HepG2 (cell line): ENCODE measurements around the gene PRRT1. TPM values are rescaled to one million over a fixed set of nuclear protein-coding genes. Genes with fewer than 3 reads are reported as not detected.

Source experiments
- CSRNP2 ChIP-seq: sonication (generic); formaldehyde crosslinking; conservative IDR thresholded peaks from 2 replicates; pipeline ENCODE4 v1.8.0; 2022; ENCODE audit warnings: low read depth, missing genetic modification reagents
- DR1 ChIP-seq: sonication (generic); formaldehyde crosslinking; IDR thresholded peaks from 2 replicates; pipeline ENCODE4 v1.8.0; 2021; ENCODE audit warnings: mild to moderate bottlenecking, missing genetic modification reagents, inconsistent platforms
- ELF3 ChIP-seq: IDR thresholded peaks from 2 replicates; pipeline ENCODE4 v1.6.1; 2016; ENCODE audit warnings: missing genetic modification reagents, missing compliant biosample characterization
- GABPA ChIP-seq, 2 experiments: IDR thresholded peaks; 2 replicates each; pipeline ENCODE4 v1.6.1; 2011 to 2016; ENCODE audit warnings: low read depth in 2 of 2, low read length in 1 of 2, missing biosample characterization in 1 of 2, missing genetic modification characterization in 1 of 2
- GABPB1 ChIP-seq: IDR thresholded peaks from 2 replicates; pipeline ENCODE4 v1.6.1; 2016; ENCODE audit warnings: mild to moderate bottlenecking, missing genetic modification reagents, moderate library complexity, missing compliant biosample characterization
- GMEB1 ChIP-seq: sonication (generic); formaldehyde crosslinking; IDR thresholded peaks from 2 replicates; pipeline ENCODE4 v1.5.1; 2020; ENCODE audit warnings: missing genetic modification reagents, mild to moderate bottlenecking, borderline replicate concordance
- MXI1 ChIP-seq: IDR thresholded peaks from 3 replicates; pipeline ENCODE4 v1.6.1; 2012; ENCODE audit warnings: low read depth, low read length, inconsistent platforms, borderline replicate concordance
- MYPOP ChIP-seq: sonication (generic); formaldehyde crosslinking; IDR thresholded peaks from 2 replicates; pipeline ENCODE4 v1.8.1; 2023; ENCODE audit warnings: mild to moderate bottlenecking, moderate library complexity, missing genetic modification reagents
- RFX3 ChIP-seq: IDR thresholded peaks from 2 replicates; pipeline ENCODE4 v1.6.1; 2016; ENCODE audit warnings: missing biosample characterization, missing genetic modification reagents
- RFXANK ChIP-seq: IDR thresholded peaks from 2 replicates; pipeline ENCODE4 v1.6.1; 2016
- RNF219 ChIP-seq: sonication (generic); formaldehyde crosslinking; IDR thresholded peaks from 2 replicates; pipeline ENCODE4 v1.5.0; 2020; ENCODE audit warnings: mild to moderate bottlenecking, missing genetic modification reagents
- SALL2 ChIP-seq: sonication (generic); formaldehyde crosslinking; IDR thresholded peaks from 2 replicates; pipeline ENCODE4 v1.8.1; 2023; ENCODE audit warnings: mild to moderate bottlenecking, missing genetic modification reagents, inconsistent platforms
- TEAD3 ChIP-seq: optimal IDR thresholded peaks from 2 replicates; pipeline ENCODE3; 2016; ENCODE audit warnings: borderline replicate concordance
- TEF ChIP-seq: sonication (generic); formaldehyde crosslinking; IDR thresholded peaks from 2 replicates; pipeline ENCODE4 v1.5.0; 2020; ENCODE audit warnings: missing genetic modification reagents
- ZFP1 ChIP-seq: IDR thresholded peaks from 2 replicates; pipeline ENCODE4 v1.6.1; 2016
- ZHX1 ChIP-seq: sonication (generic); formaldehyde crosslinking; IDR thresholded peaks from 2 replicates; pipeline ENCODE4 v1.8.1; 2022; ENCODE audit warnings: low read depth, mild to moderate bottlenecking, missing genetic modification reagents
- ZNF282 ChIP-seq: fragments of 450-650 bp; IDR thresholded peaks from 2 replicates; pipeline ENCODE4 v1.6.1; 2018; ENCODE audit not compliant: partially characterized antibody
- ZNF788 ChIP-seq: sonication (generic); formaldehyde crosslinking; IDR thresholded peaks from 2 replicates; pipeline ENCODE4 v1.5.0; 2020; ENCODE audit warnings: mild to moderate bottlenecking, missing genetic modification reagents, borderline replicate concordance
- ZSCAN22 ChIP-seq: sonication (generic); formaldehyde crosslinking; IDR thresholded peaks from 2 replicates; pipeline ENCODE4 v1.4.0; 2020; ENCODE audit warnings: mild to moderate bottlenecking, missing genetic modification reagents
- polyA plus RNA-seq, 8 experiments: library from polyadenylated mRNA; depleted of rRNA in 3 of 8; stranded (reverse) in 7 of 8; unstranded in 1 of 8; fragments of >200 nt; fragmentation: Illumina TruSeq in 4 of 8; extraction: Trizol in 4 of 8; gene quantifications; 2 replicates each; pipeline versions ENCODE4 v1.2.1 to v1.2.3, GENCODE V29; 2011 to 2016; ENCODE audit warnings: low read depth in 4 of 8, missing spikeins in 1 of 8, mixed read lengths in 1 of 8; ENCODE audit not compliant: insufficient read depth in 1 of 8
- total RNA-seq, 5 experiments: library from RNA; depleted of rRNA; stranded (reverse); fragments of >200 nt; fragmentation: Illumina TruSeq; extraction: Trizol; gene quantifications; 2 replicates each; pipeline ENCODE4 v1.2.3, GENCODE V29; 2016; ENCODE audit warnings: low read depth in 1 of 5

The PRRT1 gene
- total and polyA plus RNA-seq, 2 of the 13 experiments (the other 11 are each of a cell fraction or from before 2014, with no cell fraction given): 0.64 to 1.4 TPM

- TF ChIP-seq RFX3 (CRISPR knock-in tag): peak; percentile 94
- peak; percentile 38 for TF ChIP-seq GABPA (IDR thresholded peaks at IDR 0.05; ENCODE audit: low read depth, low read length)
- peak; percentile 70 for TF ChIP-seq GABPA (CRISPR knock-in tag; IDR thresholded peaks at IDR 0.05; ENCODE audit: low read depth)
- no peak for TF ChIP-seq TEF (CRISPR knock-in tag)
- TF ChIP-seq RNF219: no peak
- no peak for TF ChIP-seq ZSCAN22
- TF ChIP-seq SALL2: peak; percentile 89
- peak; percentile 43; the same call in 1 of the 2 replicates for TF ChIP-seq GMEB1
- peak; percentile 8 for TF ChIP-seq TEAD3 (CRISPR knock-in tag)
- TF ChIP-seq DR1 (CRISPR knock-in tag): 0 out of 2 replicates have a peak, but pooled peaks have one; percentile 5
- TF ChIP-seq RFXANK: peak; percentile 24; the same call in 1 of the 2 replicates
- TF ChIP-seq ZNF282: no peak
- peak; percentile 31; the same call in 1 of the 2 replicates for TF ChIP-seq GABPB1 (CRISPR knock-in tag)
- 0 out of 2 replicates have a peak, but pooled peaks have one; percentile 19 for TF ChIP-seq MYPOP (CRISPR knock-in tag)
- 0 out of 2 replicates have a peak, but pooled peaks have one; percentile 19 for TF ChIP-seq ZFP1 (CRISPR knock-in tag)
- TF ChIP-seq ZNF788 (CRISPR knock-in tag): peak; percentile 93; the same call in 1 of the 2 replicates
- TF ChIP-seq ZHX1: no peak
- peak; percentile 90; the same call in 2 of the 3 replicates for TF ChIP-seq MXI1
- no peak for TF ChIP-seq CSRNP2 (CRISPR knock-in tag)
- TF ChIP-seq ELF3 (CRISPR knock-in tag): peak; percentile 64
These were observed 26.2 kb upstream of the PRRT1 start, which contains the start of gene RNF5 (continued) for GRCh38 chr6:32177788-32178546.
